Endothelial cell (in vitro differentiated cells): ENCODE measurements around the gene FTCD. TPM values are rescaled to one million over a fixed set of nuclear protein-coding genes. Genes with fewer than 3 reads are reported as not detected.
A peak's percentile ranks its signal among the peaks of the same experiment; 100 is the strongest.
"Not testable (repeated sequence)": the region's sequence is repeated elsewhere in the genome, so short reads cannot be mapped to it uniquely, and the experiment has no call there.

Experiments
- DNase-seq: peaks from one replicate; pipeline ENCODE4 v3.0.0; 2021; ENCODE audit warnings: low spot score
- H3K27ac Mint-ChIP-seq: one replicate; pipeline ENCODE4 v1.8.0; 2021; ENCODE audit warnings: mixed read lengths, inconsistent platforms; ENCODE audit not compliant: unreplicated experiment
- H3K27me3 Mint-ChIP-seq: one replicate; pipeline ENCODE4 v1.8.0; 2021; ENCODE audit warnings: mild to moderate bottlenecking, moderate library complexity, mixed read lengths, inconsistent platforms; ENCODE audit not compliant: unreplicated experiment
- H3K36me3 Mint-ChIP-seq: one replicate; pipeline ENCODE4 v1.8.0; 2021; ENCODE audit warnings: mild to moderate bottlenecking, low read depth, mixed read lengths, inconsistent platforms; ENCODE audit not compliant: unreplicated experiment
- H3K4me1 Mint-ChIP-seq: one replicate; pipeline ENCODE4 v1.8.0; 2021; ENCODE audit warnings: mild to moderate bottlenecking, mixed read lengths, inconsistent platforms; ENCODE audit not compliant: unreplicated experiment
- H3K4me3 Mint-ChIP-seq: one replicate; pipeline ENCODE4 v1.8.0; 2021; ENCODE audit warnings: mild to moderate bottlenecking, mixed read lengths, inconsistent platforms; ENCODE audit not compliant: unreplicated experiment
- H3K9me3 Mint-ChIP-seq: one replicate; pipeline ENCODE4 v1.8.0; 2021; ENCODE audit warnings: mixed read lengths, inconsistent platforms; ENCODE audit not compliant: unreplicated experiment
- CTCF ChIP-seq: fragments of 200-600 bp; sonication (generic); IDR thresholded peaks from one replicate; pipeline ENCODE4 v1.5.0; 2021; ENCODE audit warnings: antibody characterized with exemption; ENCODE audit not compliant: unreplicated experiment
- total RNA-seq: library from RNA; stranded (reverse); fragmentation: NEBNext Ultra II Directional; extraction: Animal tissue kit (Norgen Biotek cat#: 25700); gene quantifications from one replicate; pipeline ENCODE4 v1.2.1, GENCODE V29; 2021; ENCODE audit not compliant: unreplicated experiment

FTCD gene
- total RNA-seq, 1 donor from 2014 or later = 1.5 TPM

GRCh38 chr21:46109313-46110221, 45.8 kb downstream of the FTCD start:
- DNase-seq = no peak
- Mint-ChIP-seq H3K27me3 (peaks cover 5% of the 10 kb centered on the region), H3K4me3 (no peak overlapping the region), H3K36me3 (peaks cover 27% of the 10 kb centered on the region), H3K9me3 (peaks cover 3% of the 10 kb centered on the region), H3K4me1 (no peaks in the 10 kb centered on the region), H3K27ac (no peak overlapping the region)
- TF ChIP-seq CTCF = no peak

GRCh38 chr21:46108827-46109312, 46.5 kb downstream of the FTCD start:
- Mint-ChIP-seq H3K9me3 (peaks cover 3% of the 10 kb centered on the region), H3K27ac (no peak overlapping the region), H3K36me3 (peaks cover 28% of the 10 kb centered on the region), H3K4me1 (no peaks in the 10 kb centered on the region), H3K27me3 (peaks cover 5% of the 10 kb centered on the region), H3K4me3 (no peak overlapping the region)
- TF ChIP-seq CTCF = no peak
- DNase-seq = no peak

- not testable (repeated sequence) for H3K27ac Mint-ChIP-seq, H3K4me1 Mint-ChIP-seq, H3K9me3 Mint-ChIP-seq, DNase-seq, H3K27me3 Mint-ChIP-seq
- Mint-ChIP-seq H3K36me3 (peaks cover 16% of the 10 kb centered on the region), H3K4me3 (peak overlapping the region; percentile 80)
These were observed 48.0 kb downstream of the FTCD start for GRCh38 chr21:46107376-46107775.

GRCh38 chr21:46104104-46104503, 51.3 kb downstream of the FTCD start:
- no peak for DNase-seq
- H3K9me3 Mint-ChIP-seq = peaks cover 3% of the 10 kb centered on the region
- no peak overlapping the region for H3K27ac Mint-ChIP-seq
- H3K36me3 Mint-ChIP-seq = peaks cover 30% of the 10 kb centered on the region
- H3K4me1 Mint-ChIP-seq = peaks cover 6% of the 10 kb centered on the region
- H3K27me3 Mint-ChIP-seq = peaks cover 8% of the 10 kb centered on the region
- peak overlapping the region; percentile 24 for H3K4me3 Mint-ChIP-seq
- no peak for TF ChIP-seq CTCF

- Mint-ChIP-seq H3K27me3 (peaks cover 14% of the 10 kb centered on the region), H3K27ac (no peak overlapping the region), H3K36me3 (peaks cover 31% of the 10 kb centered on the region), H3K4me3 (peak overlapping the region; percentile 60), H3K9me3 (peaks cover 5% of the 10 kb centered on the region), H3K4me1 (peaks cover 13% of the 10 kb centered on the region)
- no peak for TF ChIP-seq CTCF
- no peak for DNase-seq
These were observed 54.5 kb downstream of the FTCD start for GRCh38 chr21:46100906-46101305.
